ENCODE measurements around the gene TANC1. TPM values are rescaled to one million over a fixed set of nuclear protein-coding genes. Genes with fewer than 3 reads are reported as not detected.

Gene TANC1
- total RNA-seq: 100 to 1,000 TPM in 1 of 6 donors, 10 to 100 TPM in 5; 41.6 to 101 (median 75.5) TPM

GRCh38 chr2:158968396-158969161 is at the start of gene TANC1:
TANC1 (plus strand) TSS chr2:158968640; CDS start chr2:159065911, 97,271 bp downstream.
- Histone ChIP-seq H3K27me3 (peaks cover 0 to 7% (median 0%) of the 10 kb centered on the region in 4 donors), H3K27ac (peak within 1 kb of the TSS; percentile 87 to 96 (median 92)), H3K9me3 (no peaks in the 10 kb centered on the region), H3K4me1 (peaks cover 22 to 50% (median 29%) of the 10 kb centered on the region in 4 donors), H3K4me3 (peak within 1 kb of the TSS; percentile 69 to 92 (median 78)), H3K36me3 (no peaks in the 10 kb centered on the region)
- DNase-seq: peak; percentile 95 to 97
- peak; percentile 96 for ATAC-seq (ENCODE audit: low FRiP score in 2 of 2)
- 0 to 1% methylated on average over 27 to 89 of the region's 92 CpGs for WGBS, 2 donors
- TF ChIP-seq CTCF (IDR thresholded peaks at IDR 0.05): peak in 1 of 6 experiments; percentile 6
- TF ChIP-seq POLR2A (IDR thresholded peaks at IDR 0.05): peak; percentile 63 to 97 (median 92)
- TF ChIP-seq POLR2AphosphoS5 (IDR thresholded peaks at IDR 0.05): peak; percentile 70 to 94
- TF ChIP-seq EP300 (IDR thresholded peaks at IDR 0.05): peak in 1 of 4 donors; percentile 39

- DNase-seq: peak in 1 of 2 donors; percentile 39
- no peak overlapping the region for H3K27ac ChIP-seq
- ATAC-seq (ENCODE audit: low FRiP score in 2 of 2): peak; percentile 12 to 49
- no peaks in the 10 kb centered on the region for H3K9me3 ChIP-seq
- TF ChIP-seq POLR2AphosphoS5 (IDR thresholded peaks at IDR 0.05) (no peak), POLR2A (IDR thresholded peaks at IDR 0.05) (no peak), EP300 (IDR thresholded peaks at IDR 0.05) (no peak)
- no peaks in the 10 kb centered on the region for H3K36me3 ChIP-seq
- 90 to 97% methylated on average over 12 to 15 of the region's 15 CpGs for WGBS, 2 donors
- H3K4me1 ChIP-seq: no peaks in the 10 kb centered on the region
- H3K4me3 ChIP-seq: no peak overlapping the region
- H3K27me3 ChIP-seq: no peaks in the 10 kb centered on the region
Measured at GRCh38 chr2:158921599-158922408, 46.6 kb upstream of the TANC1 start.

GRCh38 chr2:158922601-158923000 is 45.8 kb upstream of the TANC1 start:
- WGBS, 2 donors: 81 to 91% methylated on average over 1 of the region's 1 CpG
- Histone ChIP-seq H3K27ac (no peak overlapping the region), H3K9me3 (no peaks in the 10 kb centered on the region), H3K4me3 (no peak overlapping the region), H3K27me3 (no peaks in the 10 kb centered on the region), H3K36me3 (no peaks in the 10 kb centered on the region), H3K4me1 (no peaks in the 10 kb centered on the region)
- no peak for TF ChIP-seq POLR2A (IDR thresholded peaks at IDR 0.05)
- no peak for TF ChIP-seq CTCF (IDR thresholded peaks at IDR 0.05)
- TF ChIP-seq EP300 (IDR thresholded peaks at IDR 0.05): no peak
- no peak for TF ChIP-seq POLR2AphosphoS5 (IDR thresholded peaks at IDR 0.05)
- ATAC-seq (ENCODE audit: low FRiP score in 2 of 2) (no peak), DNase-seq (no peak)

GRCh38 chr2:158923180-158923594 is 45.3 kb upstream of the TANC1 start:
- H3K9me3 ChIP-seq: no peaks in the 10 kb centered on the region

GRCh38 chr2:158923641-158924040 is 44.8 kb upstream of the TANC1 start:
- Histone ChIP-seq H3K27me3 (no peaks in the 10 kb centered on the region), H3K9me3 (no peaks in the 10 kb centered on the region), H3K4me1 (no peaks in the 10 kb centered on the region), H3K36me3 (no peaks in the 10 kb centered on the region), H3K4me3 (no peak overlapping the region), H3K27ac (no peak overlapping the region)
- ATAC-seq (ENCODE audit: low FRiP score in 2 of 2) (no peak), DNase-seq (no peak)
- TF ChIP-seq CTCF (IDR thresholded peaks at IDR 0.05) (no peak), EP300 (IDR thresholded peaks at IDR 0.05) (no peak), POLR2AphosphoS5 (IDR thresholded peaks at IDR 0.05) (no peak), POLR2A (IDR thresholded peaks at IDR 0.05) (no peak)
- WGBS, 2 donors: 87 to 91% methylated on average over 1 of the region's 1 CpG

More at GRCh38 chr2:158923180-158923594, 45.3 kb upstream of the TANC1 start:
- ATAC-seq (ENCODE audit: low FRiP score in 2 of 2): no peak
- Histone ChIP-seq H3K36me3 (no peaks in the 10 kb centered on the region), H3K4me3 (no peak overlapping the region), H3K27ac (no peak overlapping the region), H3K4me1 (no peaks in the 10 kb centered on the region), H3K27me3 (no peaks in the 10 kb centered on the region)
- 58 to 62% methylated on average over 3 of the region's 3 CpGs for WGBS, 2 donors
- TF ChIP-seq POLR2AphosphoS5 (IDR thresholded peaks at IDR 0.05): no peak
- DNase-seq: no peak
